ENCODE results near the gene DIDO1. TPM values are rescaled to one million over a fixed set of nuclear protein-coding genes. Genes with fewer than 3 reads are reported as not detected.

DIDO1 gene
- total and polyA plus RNA-seq, 2 donors (not counting 1 experiment from before 2014, with no cell fraction given), result 25.9 to 33.2 TPM

- Histone ChIP-seq H3K79me2 (ENCODE audit: control insufficient read depth, insufficient read depth, low read length) (peaks cover 14% of the 10 kb centered on the region), H3K9me3 (ENCODE audit: control insufficient read depth, insufficient read depth, low read depth, low read length) (no peaks in the 10 kb centered on the region), H3K9ac (ENCODE audit: insufficient read depth, low read length) (no peak overlapping the region), H3K27ac (ENCODE audit: insufficient read depth, low read length) (no peak overlapping the region), H3K4me1 (ENCODE audit: control insufficient read depth, extremely low read depth, insufficient read depth, low read length) (peaks cover 13% of the 10 kb centered on the region), H4K20me1 (ENCODE audit: control insufficient read depth, extremely low read depth, insufficient read depth, low read length) (no peaks in the 10 kb centered on the region), H2AFZ (ENCODE audit: low read length) (no peak overlapping the region), H3K27me3 (ENCODE audit: control insufficient read depth, insufficient read depth, low read length) (no peaks in the 10 kb centered on the region), H3K4me3 (replicated peaks in 1 of 4; ENCODE audit: control extremely low read depth in 1 of 4, insufficient read depth in 1 of 4, low read depth in 3 of 4, low read length in 4 of 4) (no peak overlapping the region), H3K36me3 (ENCODE audit: control insufficient read depth, insufficient read depth, low read length) (peaks cover 39% of the 10 kb centered on the region), H3K4me2 (ENCODE audit: extremely low read depth, insufficient read depth, low read length) (peak overlapping the region; percentile 32)
- TF ChIP-seq, protein P1, sequence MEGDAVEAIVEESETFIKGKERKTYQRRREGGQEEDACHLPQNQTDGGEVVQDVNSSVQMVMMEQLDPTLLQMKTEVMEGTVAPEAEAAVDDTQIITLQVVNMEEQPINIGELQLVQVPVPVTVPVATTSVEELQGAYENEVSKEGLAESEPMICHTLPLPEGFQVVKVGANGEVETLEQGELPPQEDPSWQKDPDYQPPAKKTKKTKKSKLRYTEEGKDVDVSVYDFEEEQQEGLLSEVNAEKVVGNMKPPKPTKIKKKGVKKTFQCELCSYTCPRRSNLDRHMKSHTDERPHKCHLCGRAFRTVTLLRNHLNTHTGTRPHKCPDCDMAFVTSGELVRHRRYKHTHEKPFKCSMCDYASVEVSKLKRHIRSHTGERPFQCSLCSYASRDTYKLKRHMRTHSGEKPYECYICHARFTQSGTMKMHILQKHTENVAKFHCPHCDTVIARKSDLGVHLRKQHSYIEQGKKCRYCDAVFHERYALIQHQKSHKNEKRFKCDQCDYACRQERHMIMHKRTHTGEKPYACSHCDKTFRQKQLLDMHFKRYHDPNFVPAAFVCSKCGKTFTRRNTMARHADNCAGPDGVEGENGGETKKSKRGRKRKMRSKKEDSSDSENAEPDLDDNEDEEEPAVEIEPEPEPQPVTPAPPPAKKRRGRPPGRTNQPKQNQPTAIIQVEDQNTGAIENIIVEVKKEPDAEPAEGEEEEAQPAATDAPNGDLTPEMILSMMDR (conservative IDR thresholded peaks at IDR 0.05 in 1 of 2, IDR thresholded peaks at IDR 0.05 in 1 of 2; ENCODE audit: low read depth in 1 of 2, low read length in 2 of 2), result no peak
- no peak for TF ChIP-seq EZH2 (IDR thresholded peaks at IDR 0.05; ENCODE audit: low read length, missing control alignments)
- DNase-seq (ENCODE audit: low read depth in 2 of 2), result peak; percentile 63 to 67
These were observed 23.2 kb downstream of the DIDO1 start for GRCh38 chr20:62902926-62903615.

GRCh38 chr20:62901891-62902290 lies 24.4 kb downstream of the DIDO1 start:
- Histone ChIP-seq H3K79me2 (ENCODE audit: control insufficient read depth, insufficient read depth, low read length) (peaks cover 12% of the 10 kb centered on the region), H3K9me3 (ENCODE audit: control insufficient read depth, insufficient read depth, low read depth, low read length) (no peaks in the 10 kb centered on the region), H3K4me3 (replicated peaks in 1 of 4; ENCODE audit: control extremely low read depth in 1 of 4, insufficient read depth in 1 of 4, low read depth in 3 of 4, low read length in 4 of 4) (no peak overlapping the region), H3K27ac (ENCODE audit: insufficient read depth, low read length) (no peak overlapping the region), H2AFZ (ENCODE audit: low read length) (no peak overlapping the region), H3K4me1 (ENCODE audit: control insufficient read depth, extremely low read depth, insufficient read depth, low read length) (peaks cover 13% of the 10 kb centered on the region), H3K4me2 (ENCODE audit: extremely low read depth, insufficient read depth, low read length) (no peak overlapping the region), H3K27me3 (ENCODE audit: control insufficient read depth, insufficient read depth, low read length) (no peaks in the 10 kb centered on the region), H3K36me3 (ENCODE audit: control insufficient read depth, insufficient read depth, low read length) (peaks cover 35% of the 10 kb centered on the region), H3K9ac (ENCODE audit: insufficient read depth, low read length) (no peak overlapping the region), H4K20me1 (ENCODE audit: control insufficient read depth, extremely low read depth, insufficient read depth, low read length) (no peaks in the 10 kb centered on the region)
- no peak for DNase-seq (ENCODE audit: low read depth in 2 of 2)
- TF ChIP-seq, protein P1 (conservative IDR thresholded peaks at IDR 0.05 in 1 of 2, IDR thresholded peaks at IDR 0.05 in 1 of 2; ENCODE audit: low read depth in 1 of 2, low read length in 2 of 2), result no peak
- TF ChIP-seq EZH2 (IDR thresholded peaks at IDR 0.05; ENCODE audit: low read length, missing control alignments), result no peak

GRCh38 chr20:62900692-62901584 lies 25.4 kb downstream of the DIDO1 start:
- no peaks in the 10 kb centered on the region for H3K27me3 ChIP-seq (ENCODE audit: control insufficient read depth, insufficient read depth, low read length)
- peak in 1 of 2 donors; percentile 23 for DNase-seq (ENCODE audit: low read depth in 2 of 2)
- H3K9me3 ChIP-seq (ENCODE audit: control insufficient read depth, insufficient read depth, low read depth, low read length), result no peaks in the 10 kb centered on the region
- no peak overlapping the region for H3K27ac ChIP-seq (ENCODE audit: insufficient read depth, low read length)
- peaks cover 3% of the 10 kb centered on the region for H3K79me2 ChIP-seq (ENCODE audit: control insufficient read depth, insufficient read depth, low read length)
- peaks cover 13% of the 10 kb centered on the region for H3K4me1 ChIP-seq (ENCODE audit: control insufficient read depth, extremely low read depth, insufficient read depth, low read length)
- no peaks in the 10 kb centered on the region for H4K20me1 ChIP-seq (ENCODE audit: control insufficient read depth, extremely low read depth, insufficient read depth, low read length)
- no peak for TF ChIP-seq EZH2 (IDR thresholded peaks at IDR 0.05; ENCODE audit: low read length, missing control alignments)
- TF ChIP-seq, protein P1 (conservative IDR thresholded peaks at IDR 0.05 in 1 of 2, IDR thresholded peaks at IDR 0.05 in 1 of 2; ENCODE audit: low read depth in 1 of 2, low read length in 2 of 2), result no peak
- H2AFZ ChIP-seq (ENCODE audit: low read length), result no peak overlapping the region
- H3K4me2 ChIP-seq (ENCODE audit: extremely low read depth, insufficient read depth, low read length), result no peak overlapping the region
- H3K9ac ChIP-seq (ENCODE audit: insufficient read depth, low read length), result no peak overlapping the region
- H3K36me3 ChIP-seq (ENCODE audit: control insufficient read depth, insufficient read depth, low read length), result peaks cover 26% of the 10 kb centered on the region
- no peak overlapping the region for H3K4me3 ChIP-seq (replicated peaks in 1 of 4; ENCODE audit: control extremely low read depth in 1 of 4, insufficient read depth in 1 of 4, low read depth in 3 of 4, low read length in 4 of 4)
